ENCODE results near the gene IL23R.

IL23R gene

GRCh38 chr1:67285780-67286488 is 119.7 kb downstream of the IL23R start:
- TF ChIP-seq CTCF (IDR thresholded peaks at IDR 0.05; ENCODE audit: low read length, missing control alignments), result no peak
- no peak for DNase-seq (ENCODE audit: low read depth)

GRCh38 chr1:67290236-67290635 is 124.0 kb downstream of the IL23R start:
- TF ChIP-seq CTCF (IDR thresholded peaks at IDR 0.05; ENCODE audit: low read length, missing control alignments), result no peak
- DNase-seq (ENCODE audit: low read depth), result no peak
- H3K4me3 ChIP-seq (replicated peaks; ENCODE audit: low read depth, low read length), result no peak overlapping the region

More at GRCh38 chr1:67285780-67286488, 119.7 kb downstream of the IL23R start:
- H3K4me3 ChIP-seq (replicated peaks; ENCODE audit: low read depth, low read length), result no peak overlapping the region

- no peak for DNase-seq (ENCODE audit: low read depth)
- no peak overlapping the region for H3K4me3 ChIP-seq (replicated peaks; ENCODE audit: low read depth, low read length)
- no peak for TF ChIP-seq CTCF (IDR thresholded peaks at IDR 0.05; ENCODE audit: low read length, missing control alignments)
These were observed 128.8 kb downstream of the IL23R start for GRCh38 chr1:67294836-67295617.

DNA sequence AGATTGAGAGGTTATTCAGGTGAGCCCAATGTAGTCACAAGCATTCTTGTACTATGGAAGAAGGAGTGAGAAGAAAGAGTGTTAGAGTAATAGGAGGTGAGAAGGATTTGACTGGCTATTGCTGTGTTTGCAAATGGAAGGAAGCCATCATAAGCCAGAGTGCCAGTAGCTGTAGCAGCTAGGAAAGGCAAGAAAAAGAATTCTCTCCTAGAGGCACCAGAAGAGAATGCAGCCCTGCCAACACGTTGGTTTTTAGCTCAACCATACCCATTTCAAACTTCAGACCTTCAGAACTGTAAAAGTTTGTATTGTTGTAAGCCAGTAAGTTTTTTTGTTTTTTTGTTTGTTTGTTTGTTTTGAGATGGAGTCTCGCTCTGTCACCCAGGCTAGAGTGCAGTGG is 132.5 kb downstream of the IL23R start:
- no peak for DNase-seq (ENCODE audit: low read depth)
- TF ChIP-seq CTCF (IDR thresholded peaks at IDR 0.05; ENCODE audit: low read length, missing control alignments), result no peak
- H3K4me3 ChIP-seq (replicated peaks; ENCODE audit: low read depth, low read length), result no peak overlapping the region

DNA sequence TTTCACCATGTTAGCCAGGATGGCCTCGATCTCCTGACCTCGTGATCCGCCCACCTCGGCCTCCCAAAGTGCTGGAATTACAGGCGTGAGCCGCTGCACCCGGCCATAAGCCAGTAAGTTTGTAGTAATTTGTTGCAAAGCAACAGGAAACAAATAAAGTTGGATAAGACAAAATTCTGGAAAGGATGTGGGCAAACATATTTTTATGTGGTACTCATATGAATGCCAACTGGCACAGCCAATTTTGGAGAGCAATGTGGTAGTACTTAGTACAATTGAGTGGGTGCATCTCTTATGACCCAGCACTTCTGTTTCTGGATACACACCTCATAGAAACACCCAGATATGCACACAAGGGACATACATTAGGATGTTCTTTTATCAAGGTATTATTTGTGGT is 133.0 kb downstream of the IL23R start:
- no peak for TF ChIP-seq CTCF (IDR thresholded peaks at IDR 0.05; ENCODE audit: low read length, missing control alignments)
- H3K4me3 ChIP-seq (replicated peaks; ENCODE audit: low read depth, low read length), result no peak overlapping the region
- DNase-seq (ENCODE audit: low read depth), result no peak

GRCh38 chr1:67300561-67300960 is 134.3 kb downstream of the IL23R start:
- DNase-seq (ENCODE audit: low read depth), result no peak
- H3K4me3 ChIP-seq (replicated peaks; ENCODE audit: low read depth, low read length), result no peak overlapping the region
- TF ChIP-seq CTCF (IDR thresholded peaks at IDR 0.05; ENCODE audit: low read length, missing control alignments), result no peak

Data from fibroblast of pulmonary artery (primary cell).